GM21515 (cell line): ENCODE data around the gene PAN3.

Experiments
- ATAC-seq: cut with Tn5 transposase; IDR thresholded peaks from one replicate; pipeline ENCODE4 v1.9.1; 2021; ENCODE audit not compliant: unreplicated experiment

Gene PAN3

GRCh38 chr13:28329395-28330158 lies 191.2 kb downstream of the PAN3 start:
- ATAC-seq: no peak

- ATAC-seq: no peak
Measured at GRCh38 chr13:28333204-28333881, 195.0 kb downstream of the PAN3 start.

- ATAC-seq: no peak
Measured at GRCh38 chr13:28336193-28336657, 197.9 kb downstream of the PAN3 start.

GRCh38 chr13:28337166-28338005 lies 199.0 kb downstream of the PAN3 start:
- no peak for ATAC-seq

- ATAC-seq: no peak
Measured at GRCh38 chr13:28338006-28338574, 199.7 kb downstream of the PAN3 start.

- ATAC-seq: no peak
Measured at GRCh38 chr13:28338742-28339141, 200.4 kb downstream of the PAN3 start.

GRCh38 chr13:28339419-28339818 lies 201.1 kb downstream of the PAN3 start:
- no peak for ATAC-seq

GRCh38 chr13:28340272-28340793 lies 202.0 kb downstream of the PAN3 start:
- ATAC-seq: no peak

- no peak for ATAC-seq
Measured at GRCh38 chr13:28342251-28342650, 203.9 kb downstream of the PAN3 start.

- ATAC-seq: no peak
Measured at GRCh38 chr13:28344163-28344562, 205.8 kb downstream of the PAN3 start.
